ENCODE results near the gene NDUFA8.

Gene NDUFA8

DNA sequence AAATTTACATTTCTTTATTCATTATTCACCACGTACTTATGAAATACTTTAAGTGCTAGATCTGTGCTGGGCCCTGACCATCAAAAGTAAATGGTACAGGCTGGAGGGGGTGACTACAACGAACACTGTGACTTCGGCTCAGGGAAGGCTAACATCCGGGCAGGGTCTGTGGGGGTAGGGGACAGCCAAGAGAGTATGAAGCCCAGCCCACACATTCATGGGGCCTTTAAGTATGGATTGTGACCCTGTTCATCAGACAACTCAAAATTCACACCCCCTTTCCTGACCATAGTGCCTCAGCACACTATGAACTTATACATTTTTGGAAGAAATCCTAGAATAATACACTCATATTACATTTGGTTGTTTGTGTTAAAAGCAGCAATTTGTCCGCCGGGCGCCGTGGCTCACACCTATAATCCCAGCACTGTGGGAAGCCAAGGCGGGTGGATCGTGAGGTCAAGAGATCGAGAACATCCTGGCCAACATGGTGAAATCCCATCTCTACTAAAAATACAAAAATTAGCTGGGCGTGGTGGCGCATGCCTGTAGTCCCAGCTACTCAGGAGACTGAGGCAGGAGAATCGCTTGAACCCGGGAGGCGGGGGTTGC lies 33.4 kb upstream of the NDUFA8 start:
- no peak for DNase-seq (ENCODE audit: extremely low spot score)
- ChIA-PET POLR2A (no interaction called here), CTCF (interaction anchor here (1.4 to 1.5 kb wide), 2 partner anchors 11 to 25 kb away, joined by 4 read pairs; no protein-coding TSS in a partner anchor)
- TF ChIP-seq, protein P1, sequence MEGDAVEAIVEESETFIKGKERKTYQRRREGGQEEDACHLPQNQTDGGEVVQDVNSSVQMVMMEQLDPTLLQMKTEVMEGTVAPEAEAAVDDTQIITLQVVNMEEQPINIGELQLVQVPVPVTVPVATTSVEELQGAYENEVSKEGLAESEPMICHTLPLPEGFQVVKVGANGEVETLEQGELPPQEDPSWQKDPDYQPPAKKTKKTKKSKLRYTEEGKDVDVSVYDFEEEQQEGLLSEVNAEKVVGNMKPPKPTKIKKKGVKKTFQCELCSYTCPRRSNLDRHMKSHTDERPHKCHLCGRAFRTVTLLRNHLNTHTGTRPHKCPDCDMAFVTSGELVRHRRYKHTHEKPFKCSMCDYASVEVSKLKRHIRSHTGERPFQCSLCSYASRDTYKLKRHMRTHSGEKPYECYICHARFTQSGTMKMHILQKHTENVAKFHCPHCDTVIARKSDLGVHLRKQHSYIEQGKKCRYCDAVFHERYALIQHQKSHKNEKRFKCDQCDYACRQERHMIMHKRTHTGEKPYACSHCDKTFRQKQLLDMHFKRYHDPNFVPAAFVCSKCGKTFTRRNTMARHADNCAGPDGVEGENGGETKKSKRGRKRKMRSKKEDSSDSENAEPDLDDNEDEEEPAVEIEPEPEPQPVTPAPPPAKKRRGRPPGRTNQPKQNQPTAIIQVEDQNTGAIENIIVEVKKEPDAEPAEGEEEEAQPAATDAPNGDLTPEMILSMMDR (IDR thresholded peaks at IDR 0.05; ENCODE audit: control extremely low read depth, extremely low read depth, low read depth, missing control alignments) = no peak

DNA sequence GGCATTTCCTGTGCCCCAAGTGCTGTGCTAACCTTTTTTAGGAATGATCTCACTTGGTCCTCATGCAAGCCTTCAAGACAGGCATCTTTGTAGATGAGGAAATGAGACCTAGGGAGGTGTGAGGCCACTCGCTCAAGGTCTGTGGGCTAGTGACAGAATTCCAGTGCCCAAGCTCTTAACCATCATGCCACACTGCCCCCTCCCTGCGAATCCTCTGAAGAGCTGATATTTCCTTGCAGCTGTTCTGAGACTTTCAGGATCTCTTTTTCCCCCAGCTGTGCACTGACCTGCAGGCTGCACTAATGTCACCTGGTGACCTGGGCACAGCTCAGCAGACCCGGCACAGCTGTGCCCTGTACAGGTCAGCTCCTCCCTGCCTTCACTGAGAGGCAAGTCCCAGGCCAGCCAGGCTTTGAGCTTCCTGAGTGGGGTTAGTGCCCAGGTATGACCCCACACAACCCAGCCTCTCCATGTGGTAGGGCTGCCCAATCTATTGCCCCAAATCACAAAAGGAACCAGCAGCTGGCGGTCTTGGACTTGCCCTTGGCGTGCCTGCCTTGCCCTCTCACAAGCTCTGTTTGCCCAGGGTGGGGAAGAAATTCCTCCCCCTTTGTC lies 32.8 kb upstream of the NDUFA8 start:
- ChIA-PET CTCF (interaction anchor here (1.4 to 1.5 kb wide), 2 partner anchors 11 to 24 kb away, joined by 4 read pairs; no protein-coding TSS in a partner anchor), POLR2A (no interaction called here)
- TF ChIP-seq, protein P1 (IDR thresholded peaks at IDR 0.05; ENCODE audit: control extremely low read depth, extremely low read depth, low read depth, missing control alignments) = no peak
- DNase-seq (ENCODE audit: extremely low spot score) = no peak

DNA sequence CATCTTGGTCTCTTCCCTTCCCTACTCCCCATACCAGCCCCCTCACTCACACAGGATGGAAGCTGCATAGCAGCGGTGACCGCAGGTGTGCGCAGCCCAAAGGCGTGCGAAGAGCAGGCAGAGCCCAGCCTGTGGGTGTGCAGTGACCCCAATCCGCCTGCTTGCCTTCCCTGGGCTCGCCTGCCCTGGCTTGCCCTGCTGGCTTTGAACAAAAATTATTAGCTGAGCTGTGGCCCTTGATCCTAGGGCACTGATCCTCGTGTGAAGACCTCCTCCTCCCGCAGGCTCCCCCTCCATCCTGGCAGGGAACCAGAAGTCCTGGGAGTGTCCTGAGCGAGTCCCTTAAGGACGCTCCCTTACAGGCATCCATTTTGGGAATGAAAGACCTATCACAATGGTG lies 32.0 kb upstream of the NDUFA8 start:
- POLR2A ChIA-PET = no interaction called here
- no peak for DNase-seq (ENCODE audit: extremely low spot score)
- CTCF ChIA-PET = interaction anchor here (1.4 to 1.5 kb wide), 2 partner anchors 12 to 23 kb away, joined by 4 read pairs; no protein-coding TSS in a partner anchor
- TF ChIP-seq, protein P1 (IDR thresholded peaks at IDR 0.05; ENCODE audit: control extremely low read depth, extremely low read depth, low read depth, missing control alignments) = no peak

DNA sequence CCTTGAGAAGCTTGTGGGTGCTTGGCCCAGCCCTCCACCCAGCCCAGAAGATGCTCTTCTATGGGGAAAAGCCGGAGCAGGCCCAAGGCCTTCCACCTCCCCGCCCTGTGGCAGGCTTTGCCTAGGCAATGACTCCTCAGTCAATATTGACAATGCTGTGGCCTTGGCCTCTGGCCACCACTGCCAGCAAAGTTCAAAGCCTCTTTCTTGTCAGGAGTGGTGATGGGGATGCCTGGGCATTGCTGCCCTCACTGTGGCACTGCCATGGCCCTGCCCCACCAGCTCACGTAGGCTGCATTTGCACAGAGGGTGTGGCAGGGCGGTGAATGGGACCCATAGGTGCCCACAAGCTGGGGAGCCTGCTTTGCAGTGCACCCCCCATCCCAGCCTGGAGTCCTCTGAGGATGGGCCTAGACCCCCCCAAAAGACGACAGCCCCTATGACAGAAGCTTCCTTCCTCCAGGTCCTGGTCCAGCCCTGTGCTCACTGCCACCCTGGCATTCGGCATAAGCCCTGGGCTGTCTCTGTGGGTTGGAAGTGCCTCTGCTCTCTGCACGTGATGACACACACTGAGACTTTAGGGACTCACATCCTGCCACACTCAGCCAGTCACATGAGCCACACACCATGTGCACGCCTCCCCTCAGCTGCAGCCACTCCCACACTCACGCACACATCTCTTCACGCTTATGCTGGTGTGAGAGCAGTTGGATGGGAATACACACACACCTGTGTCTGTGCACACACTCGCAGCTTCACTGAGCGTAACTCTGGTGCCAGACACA lies 31.2 kb upstream of the NDUFA8 start:
- ChIA-PET POLR2A (no interaction called here), CTCF (interaction anchor here (0.9 kb wide), 1 partner anchor 32 kb away, joined by 4 read pairs; no protein-coding TSS in a partner anchor)
- TF ChIP-seq, protein P1 (IDR thresholded peaks at IDR 0.05; ENCODE audit: control extremely low read depth, extremely low read depth, low read depth, missing control alignments) = no peak
- no peak for DNase-seq (ENCODE audit: extremely low spot score)

DNA sequence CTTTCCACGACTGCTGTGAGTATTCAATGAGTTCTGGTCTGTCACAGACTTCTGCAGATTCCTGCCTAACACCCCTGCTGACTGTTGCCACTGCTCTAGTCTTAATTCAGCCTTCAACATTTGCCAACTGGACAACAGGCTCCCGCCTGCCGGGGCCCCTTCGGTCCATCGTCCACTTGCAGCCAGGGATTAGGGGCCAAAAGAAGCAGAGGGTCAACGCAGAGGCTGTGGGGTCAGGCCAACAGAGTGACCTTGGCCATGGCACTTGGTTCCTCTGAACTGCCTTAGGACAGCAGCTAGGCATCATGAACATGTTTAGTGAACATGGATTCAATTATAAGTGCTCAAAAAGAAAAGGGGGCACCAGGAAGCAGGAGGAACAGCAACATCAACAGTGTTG lies 28.8 kb upstream of the NDUFA8 start:
- TF ChIP-seq, protein P1 (IDR thresholded peaks at IDR 0.05; ENCODE audit: control extremely low read depth, extremely low read depth, low read depth, missing control alignments) = no peak
- ChIA-PET POLR2A (no interaction called here), CTCF (interaction anchor here (1.0 to 1.1 kb wide), 2 partner anchors 54 to 62 kb away, joined by 3 read pairs; no protein-coding TSS in a partner anchor)
- no peak for DNase-seq (ENCODE audit: extremely low spot score)

DNA sequence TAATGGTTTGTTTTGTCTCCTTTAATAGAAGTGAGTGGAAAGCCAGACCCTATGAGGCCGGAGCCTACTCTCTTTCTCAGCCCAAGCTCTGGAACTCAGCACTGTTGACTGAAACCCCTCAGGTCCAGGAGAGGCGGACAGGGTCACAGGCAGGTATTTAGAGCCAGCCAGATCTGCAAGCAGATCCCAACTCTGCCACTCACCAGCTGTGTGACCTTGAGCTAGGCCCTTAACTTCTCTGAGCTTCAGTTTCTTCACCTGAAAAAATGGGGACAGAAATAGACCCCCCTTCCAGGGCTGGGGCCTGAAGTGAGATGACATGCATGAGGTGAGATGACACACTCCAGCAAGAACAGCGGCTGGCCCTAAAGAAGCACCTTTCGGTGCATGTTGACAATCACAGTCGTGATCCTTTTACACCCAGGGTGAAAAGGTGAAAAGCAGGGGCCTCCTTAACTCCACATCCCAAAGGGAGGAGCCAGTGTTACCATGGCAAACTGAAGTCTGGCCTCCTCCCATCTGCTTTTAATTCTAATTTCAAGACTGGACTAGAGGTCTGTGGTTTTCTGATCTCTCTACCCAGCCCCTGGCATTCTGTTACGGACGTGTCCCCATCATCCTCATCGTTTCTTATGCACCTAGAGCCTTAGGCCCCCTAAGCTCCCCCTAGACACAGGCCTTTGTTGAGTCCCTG lies 27.3 kb upstream of the NDUFA8 start:
- ChIA-PET CTCF (interaction anchor here (0.9 kb wide), 1 partner anchor 28 kb away, joined by 3 read pairs; no protein-coding TSS in a partner anchor), POLR2A (no interaction called here)
- TF ChIP-seq, protein P1 (IDR thresholded peaks at IDR 0.05; ENCODE audit: control extremely low read depth, extremely low read depth, low read depth, missing control alignments) = no peak
- no peak for DNase-seq (ENCODE audit: extremely low spot score)

All from GM10248 (cell line).